ENCODE results near the gene ZNF835.

- TF ChIP-seq, protein P1, sequence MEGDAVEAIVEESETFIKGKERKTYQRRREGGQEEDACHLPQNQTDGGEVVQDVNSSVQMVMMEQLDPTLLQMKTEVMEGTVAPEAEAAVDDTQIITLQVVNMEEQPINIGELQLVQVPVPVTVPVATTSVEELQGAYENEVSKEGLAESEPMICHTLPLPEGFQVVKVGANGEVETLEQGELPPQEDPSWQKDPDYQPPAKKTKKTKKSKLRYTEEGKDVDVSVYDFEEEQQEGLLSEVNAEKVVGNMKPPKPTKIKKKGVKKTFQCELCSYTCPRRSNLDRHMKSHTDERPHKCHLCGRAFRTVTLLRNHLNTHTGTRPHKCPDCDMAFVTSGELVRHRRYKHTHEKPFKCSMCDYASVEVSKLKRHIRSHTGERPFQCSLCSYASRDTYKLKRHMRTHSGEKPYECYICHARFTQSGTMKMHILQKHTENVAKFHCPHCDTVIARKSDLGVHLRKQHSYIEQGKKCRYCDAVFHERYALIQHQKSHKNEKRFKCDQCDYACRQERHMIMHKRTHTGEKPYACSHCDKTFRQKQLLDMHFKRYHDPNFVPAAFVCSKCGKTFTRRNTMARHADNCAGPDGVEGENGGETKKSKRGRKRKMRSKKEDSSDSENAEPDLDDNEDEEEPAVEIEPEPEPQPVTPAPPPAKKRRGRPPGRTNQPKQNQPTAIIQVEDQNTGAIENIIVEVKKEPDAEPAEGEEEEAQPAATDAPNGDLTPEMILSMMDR (conservative IDR thresholded peaks at IDR 0.05; ENCODE audit: low read depth in 2 of 2), result no peak
- TF ChIP-seq CREB1 (CRISPR knock-in tag; IDR thresholded peaks at IDR 0.05; ENCODE audit: low read depth) (no peak), POLR2AphosphoS5 (IDR thresholded peaks at IDR 0.05; ENCODE audit: low read depth) (no peak), EZH2 (IDR thresholded peaks at IDR 0.05; ENCODE audit: low read depth, unreplicated experiment) (no peak), JUNB (IDR thresholded peaks at IDR 0.05; ENCODE audit: unreplicated experiment) (no peak), EZH2phosphoT487 (IDR thresholded peaks at IDR 0.05; ENCODE audit: unreplicated experiment) (no peak), ZNF462 (CRISPR knock-in tag; IDR thresholded peaks at IDR 0.05) (no peak), ZNF331 (CRISPR knock-in tag; IDR thresholded peaks at IDR 0.05; ENCODE audit: low read depth) (no peak)
- TF ChIP-seq, protein P2, sequence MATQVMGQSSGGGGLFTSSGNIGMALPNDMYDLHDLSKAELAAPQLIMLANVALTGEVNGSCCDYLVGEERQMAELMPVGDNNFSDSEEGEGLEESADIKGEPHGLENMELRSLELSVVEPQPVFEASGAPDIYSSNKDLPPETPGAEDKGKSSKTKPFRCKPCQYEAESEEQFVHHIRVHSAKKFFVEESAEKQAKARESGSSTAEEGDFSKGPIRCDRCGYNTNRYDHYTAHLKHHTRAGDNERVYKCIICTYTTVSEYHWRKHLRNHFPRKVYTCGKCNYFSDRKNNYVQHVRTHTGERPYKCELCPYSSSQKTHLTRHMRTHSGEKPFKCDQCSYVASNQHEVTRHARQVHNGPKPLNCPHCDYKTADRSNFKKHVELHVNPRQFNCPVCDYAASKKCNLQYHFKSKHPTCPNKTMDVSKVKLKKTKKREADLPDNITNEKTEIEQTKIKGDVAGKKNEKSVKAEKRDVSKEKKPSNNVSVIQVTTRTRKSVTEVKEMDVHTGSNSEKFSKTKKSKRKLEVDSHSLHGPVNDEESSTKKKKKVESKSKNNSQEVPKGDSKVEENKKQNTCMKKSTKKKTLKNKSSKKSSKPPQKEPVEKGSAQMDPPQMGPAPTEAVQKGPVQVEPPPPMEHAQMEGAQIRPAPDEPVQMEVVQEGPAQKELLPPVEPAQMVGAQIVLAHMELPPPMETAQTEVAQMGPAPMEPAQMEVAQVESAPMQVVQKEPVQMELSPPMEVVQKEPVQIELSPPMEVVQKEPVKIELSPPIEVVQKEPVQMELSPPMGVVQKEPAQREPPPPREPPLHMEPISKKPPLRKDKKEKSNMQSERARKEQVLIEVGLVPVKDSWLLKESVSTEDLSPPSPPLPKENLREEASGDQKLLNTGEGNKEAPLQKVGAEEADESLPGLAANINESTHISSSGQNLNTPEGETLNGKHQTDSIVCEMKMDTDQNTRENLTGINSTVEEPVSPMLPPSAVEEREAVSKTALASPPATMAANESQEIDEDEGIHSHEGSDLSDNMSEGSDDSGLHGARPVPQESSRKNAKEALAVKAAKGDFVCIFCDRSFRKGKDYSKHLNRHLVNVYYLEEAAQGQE (IDR thresholded peaks at IDR 0.05; ENCODE audit: unreplicated experiment), result no peak
- TF ChIP-seq, protein P3, sequence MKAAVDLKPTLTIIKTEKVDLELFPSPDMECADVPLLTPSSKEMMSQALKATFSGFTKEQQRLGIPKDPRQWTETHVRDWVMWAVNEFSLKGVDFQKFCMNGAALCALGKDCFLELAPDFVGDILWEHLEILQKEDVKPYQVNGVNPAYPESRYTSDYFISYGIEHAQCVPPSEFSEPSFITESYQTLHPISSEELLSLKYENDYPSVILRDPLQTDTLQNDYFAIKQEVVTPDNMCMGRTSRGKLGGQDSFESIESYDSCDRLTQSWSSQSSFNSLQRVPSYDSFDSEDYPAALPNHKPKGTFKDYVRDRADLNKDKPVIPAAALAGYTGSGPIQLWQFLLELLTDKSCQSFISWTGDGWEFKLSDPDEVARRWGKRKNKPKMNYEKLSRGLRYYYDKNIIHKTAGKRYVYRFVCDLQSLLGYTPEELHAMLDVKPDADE (IDR thresholded peaks at IDR 0.05), result no peak
Observed at GRCh38 chr19:56625708-56626107, 45.8 kb downstream of the ZNF835 start.
